GM19395 (cell line): Measurements from ENCODE around the gene TMEM120A.
A peak's percentile ranks its signal among the peaks of the same experiment; 100 is the strongest.
"Not testable (repeated sequence)": the region's sequence is repeated elsewhere in the genome, so short reads cannot be mapped to it uniquely, and the experiment has no call there.

Experiments
- ATAC-seq: cut with Tn5 transposase; IDR thresholded peaks from one replicate; pipeline ENCODE4 v1.9.1; 2021; ENCODE audit warnings: mild to moderate bottlenecking, moderate library complexity; ENCODE audit not compliant: unreplicated experiment

Gene TMEM120A

DNA sequence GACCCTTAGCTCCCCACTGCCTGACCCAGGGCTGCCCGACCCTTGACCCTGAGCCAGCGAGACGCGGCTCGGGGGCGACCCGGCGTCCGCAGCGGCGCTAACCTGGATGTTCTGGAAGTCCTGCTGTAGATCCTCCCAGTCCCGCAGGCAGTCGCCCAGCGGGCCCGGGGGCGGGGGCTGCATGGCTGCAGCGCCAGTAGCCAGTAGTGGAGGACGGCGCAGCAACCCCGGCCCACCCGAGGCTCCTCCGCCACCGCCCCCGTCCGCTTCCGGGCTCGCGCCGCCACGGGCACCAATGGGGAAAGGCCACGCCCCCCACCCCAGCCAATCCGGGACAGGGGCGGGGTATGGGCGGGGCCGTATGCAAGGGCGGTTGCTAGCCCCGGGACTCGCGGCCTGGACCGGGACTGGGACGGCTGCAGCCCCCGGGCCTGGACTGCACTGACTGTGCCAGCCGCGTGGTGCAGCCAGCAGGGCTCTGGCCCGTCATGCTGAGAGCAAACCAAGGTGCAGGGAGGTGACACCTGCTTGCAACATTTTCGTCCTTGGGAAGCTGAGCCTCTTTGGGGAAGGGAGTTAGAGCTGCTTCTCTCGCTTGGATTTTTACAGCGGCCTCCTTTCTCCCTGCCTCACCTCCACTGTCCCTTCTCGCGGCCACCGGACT lies at the start of gene TMEM120A:
TMEM120A (minus strand) TSS at position 208 of the 664 bp plus-strand sequence; CDS start at position 183, 25 bp downstream.
- peak; percentile 92 for ATAC-seq

DNA sequence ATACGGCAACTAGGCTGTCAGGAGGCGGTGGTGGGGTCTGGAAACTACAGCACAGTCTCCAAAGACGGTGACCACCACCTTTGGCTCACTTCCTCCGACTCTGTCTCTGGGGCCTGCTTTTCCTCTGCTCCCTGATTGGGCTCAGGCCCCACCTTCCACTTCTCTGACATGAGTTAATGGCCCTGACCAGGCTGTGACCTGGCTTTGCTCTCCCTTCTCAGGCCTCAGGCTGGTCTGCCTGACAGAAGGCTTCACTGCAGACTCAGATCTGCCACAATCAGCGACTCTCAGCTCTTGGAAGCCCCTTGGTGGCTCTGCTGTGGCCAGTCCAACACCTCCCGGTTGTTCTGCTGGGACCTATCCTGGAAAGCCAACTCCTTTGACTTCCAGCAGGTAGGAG lies 45.7 kb upstream of the TMEM120A start:
- no peak for ATAC-seq

DNA sequence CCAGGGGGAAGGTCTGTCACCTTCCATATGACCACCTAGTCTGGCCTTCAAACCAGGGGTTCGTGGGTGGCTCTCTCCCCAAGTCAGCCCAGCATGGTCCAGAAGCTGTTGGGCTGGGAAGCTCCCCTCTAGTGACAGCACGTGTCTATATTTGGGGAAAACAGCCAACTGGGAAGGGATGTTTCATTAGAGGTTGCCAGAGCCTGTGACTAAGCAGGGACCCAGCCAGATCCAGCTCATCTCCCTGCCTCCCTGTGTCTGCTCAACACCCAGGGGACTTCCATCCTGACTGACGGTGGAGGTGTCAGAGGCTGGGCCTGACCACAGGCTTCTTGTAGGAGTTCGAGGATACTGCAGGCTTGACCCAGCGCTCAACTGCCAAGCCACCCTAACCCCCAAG lies 42.9 kb upstream of the TMEM120A start:
- ATAC-seq, result no peak

DNA sequence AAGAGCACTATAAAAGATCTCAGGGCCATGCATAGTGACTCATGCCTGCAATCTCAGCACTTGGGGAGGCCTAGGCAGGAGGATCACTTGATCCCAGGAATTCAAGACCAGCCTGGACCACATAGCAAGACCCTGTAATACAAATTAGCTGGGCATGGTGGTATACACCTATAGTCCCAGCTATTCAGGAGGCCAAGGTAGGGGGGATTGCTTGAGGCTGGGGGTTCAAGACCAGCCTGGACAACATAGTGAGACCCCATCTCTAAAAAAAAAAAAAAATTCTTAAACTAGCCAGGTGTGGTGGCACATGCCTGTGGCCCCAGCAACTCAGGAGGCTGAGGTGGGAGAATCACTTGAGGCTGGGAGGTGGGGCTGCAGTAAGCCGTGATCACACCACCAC lies 37.6 kb upstream of the TMEM120A start:
- ATAC-seq, result no peak

DNA sequence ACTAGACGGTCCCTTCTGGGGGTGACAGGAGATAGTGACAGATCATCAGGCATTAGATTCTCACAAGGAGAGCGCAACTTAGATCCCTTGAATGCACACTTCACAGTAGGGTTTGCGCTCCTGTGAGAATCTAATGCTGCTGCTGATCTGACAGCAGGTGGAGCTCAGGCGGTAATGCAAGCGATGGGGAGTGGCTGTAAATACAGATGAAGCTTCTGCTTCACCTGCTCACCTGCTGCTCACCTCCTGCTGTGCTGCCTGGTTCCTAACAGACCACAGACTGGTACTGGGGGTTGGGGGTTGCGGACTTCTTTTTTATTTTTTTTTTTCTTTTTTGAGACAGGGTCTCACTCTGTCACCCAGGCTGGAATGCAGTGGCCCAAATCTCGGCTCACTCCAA lies 35.3 kb upstream of the TMEM120A start:
- not testable (repeated sequence) for ATAC-seq

DNA sequence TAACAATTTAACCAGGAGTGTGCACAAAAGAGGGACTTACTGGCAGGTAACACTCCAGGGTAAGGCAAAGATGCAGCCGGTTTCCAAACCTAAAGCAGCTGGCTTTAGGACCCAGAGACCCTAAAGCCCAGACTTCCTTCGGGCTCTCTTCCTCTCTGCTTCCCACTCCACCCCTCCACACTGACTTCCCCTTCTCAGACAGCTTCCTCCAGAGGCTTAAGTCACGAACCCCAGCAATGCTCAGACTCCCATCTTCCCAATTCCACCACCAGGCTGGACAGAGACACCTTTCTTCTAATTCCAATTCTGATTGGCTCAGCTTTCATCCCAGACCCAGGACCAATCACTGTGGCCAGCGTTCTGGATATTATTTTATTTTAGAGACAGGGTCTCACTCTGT lies 28.6 kb upstream of the TMEM120A start:
- ATAC-seq, result no peak

DNA sequence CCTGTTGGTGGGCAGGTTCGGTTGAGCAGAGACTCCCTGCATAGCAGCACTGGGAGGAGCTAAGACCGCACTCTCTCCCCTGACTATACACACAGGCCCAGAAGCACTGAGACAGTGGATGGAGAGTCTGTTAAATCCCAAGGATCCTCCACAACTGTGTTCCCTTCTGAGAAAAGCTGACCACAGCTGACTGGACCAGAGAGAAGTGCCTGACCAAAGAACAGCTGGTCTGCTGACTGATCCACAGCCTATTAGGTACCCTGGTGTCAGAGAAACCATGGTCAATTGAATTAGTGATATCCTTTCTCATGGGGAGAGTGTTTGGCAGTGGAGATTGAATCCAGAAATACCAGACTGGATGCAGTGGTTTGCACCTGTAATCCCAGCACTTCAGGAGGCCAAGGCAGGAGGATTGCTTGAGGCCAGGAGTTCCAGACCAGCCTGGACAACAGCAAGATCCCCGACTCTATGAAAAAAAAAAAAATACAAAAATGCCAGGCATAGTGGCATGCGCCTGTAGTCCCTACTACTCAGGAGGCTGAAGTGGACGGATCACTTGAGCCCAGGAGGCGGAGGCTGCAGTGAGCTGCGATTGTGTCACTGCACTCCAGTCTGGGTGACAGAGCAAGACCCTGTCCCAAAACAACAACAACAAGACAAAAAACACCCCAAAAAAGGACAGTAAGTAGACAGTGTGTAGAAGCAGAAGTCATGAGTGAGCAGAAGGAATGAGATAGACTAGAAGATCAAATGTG lies 27.8 kb upstream of the TMEM120A start:
- no peak for ATAC-seq

DNA sequence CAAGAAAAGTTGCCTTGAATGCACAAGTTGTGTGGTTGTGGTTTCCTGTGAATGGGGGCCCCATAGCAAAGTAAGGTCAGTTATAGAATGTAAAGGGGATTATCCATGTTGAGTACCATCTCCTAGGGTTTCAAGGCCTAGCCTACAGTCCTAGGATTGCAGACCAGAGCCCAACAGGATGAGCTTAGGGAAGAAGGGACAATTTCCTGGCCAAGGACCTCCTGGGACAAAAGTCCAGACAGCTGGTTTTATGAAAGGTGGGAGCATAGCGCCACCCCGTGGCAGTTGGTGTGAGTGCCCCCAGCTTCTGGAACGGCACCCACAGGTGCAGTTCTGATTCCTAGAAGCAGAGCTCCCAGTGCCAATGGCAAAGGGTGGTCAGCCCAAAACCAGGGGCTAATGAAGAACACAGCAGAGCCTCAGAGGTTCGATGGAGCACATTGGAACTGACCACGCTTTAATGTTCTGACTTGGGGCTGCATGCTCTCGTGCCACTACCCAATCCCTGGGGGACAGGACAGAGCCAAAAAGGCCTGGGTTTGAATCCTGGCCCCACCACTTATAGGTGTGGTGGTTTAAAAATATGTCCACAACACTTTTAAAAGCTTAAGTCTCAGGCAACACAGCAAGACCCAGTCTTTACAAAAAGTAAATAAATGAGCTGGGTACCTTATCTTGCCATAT lies 25.8 kb upstream of the TMEM120A start:
- ATAC-seq, result no peak

DNA sequence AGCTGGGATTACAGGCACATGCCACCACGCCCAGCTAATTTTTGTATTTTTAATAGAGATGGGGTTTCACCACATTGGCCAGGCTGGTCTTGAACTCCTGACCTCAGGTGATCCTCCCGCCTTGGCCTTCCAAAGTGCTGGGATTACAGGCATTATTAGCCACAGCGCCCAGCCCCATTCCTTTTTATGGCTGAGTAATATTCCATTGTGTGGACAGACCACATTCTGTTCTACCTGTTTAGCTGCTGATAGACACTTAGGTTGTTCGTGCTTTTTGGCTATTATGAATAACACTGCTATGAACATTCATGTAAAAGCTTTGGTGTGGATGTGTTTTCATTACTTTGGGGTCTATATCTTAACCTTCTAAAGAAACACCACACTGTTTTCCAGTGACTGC lies 24.1 kb upstream of the TMEM120A start:
- ATAC-seq, result not testable (repeated sequence)

DNA sequence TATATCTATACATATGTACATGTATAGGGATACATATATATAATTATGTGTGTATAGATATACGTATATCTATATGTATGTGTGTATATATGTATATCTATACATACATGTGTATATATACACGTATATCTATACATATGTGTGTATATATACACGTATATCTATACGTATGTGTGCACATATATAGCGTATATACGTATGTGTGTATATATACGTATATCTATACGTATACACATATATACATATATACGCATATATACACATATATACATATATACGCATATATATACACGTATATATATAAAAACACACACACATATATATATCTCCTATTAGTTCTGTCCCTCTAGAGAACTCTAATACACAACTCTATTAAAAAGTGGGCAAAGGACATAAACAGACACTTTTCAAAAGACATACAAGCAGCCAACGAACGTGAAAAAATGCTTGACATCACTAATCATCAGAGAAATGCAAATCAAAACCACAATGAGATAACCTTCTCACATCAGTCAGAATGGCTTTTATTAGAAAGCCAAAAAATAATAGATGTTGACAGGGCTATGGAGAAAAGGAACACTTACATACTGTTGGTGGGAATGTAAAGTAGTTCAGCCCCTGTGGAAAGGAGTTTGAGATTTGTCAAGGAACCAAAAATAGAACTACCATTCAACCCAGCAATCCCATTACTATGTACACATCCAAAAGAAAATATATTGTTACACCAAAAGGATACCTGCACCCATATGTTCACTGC lies 22.0 kb upstream of the TMEM120A start:
- no peak for ATAC-seq

DNA sequence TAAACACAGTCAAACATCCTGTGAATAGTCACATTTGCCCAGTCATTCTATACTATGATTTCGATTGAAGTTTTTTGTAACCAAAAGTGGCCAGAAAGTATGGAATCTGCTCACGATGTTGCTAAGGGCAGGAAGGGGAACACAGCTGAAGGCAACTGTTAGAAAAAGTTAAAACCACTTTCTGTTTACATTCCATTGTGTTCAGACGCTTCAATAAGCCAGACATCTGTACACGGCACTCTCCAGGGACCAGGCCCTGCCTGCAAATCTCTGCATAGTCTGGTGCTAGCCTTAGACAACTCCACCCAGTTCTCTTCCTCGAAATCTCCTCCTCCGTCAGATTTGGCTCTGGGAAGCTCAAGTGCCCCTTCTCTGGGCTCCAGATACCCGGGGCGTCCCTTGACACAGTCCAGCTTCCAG lies 17.1 kb upstream of the TMEM120A start:
- no peak for ATAC-seq

DNA sequence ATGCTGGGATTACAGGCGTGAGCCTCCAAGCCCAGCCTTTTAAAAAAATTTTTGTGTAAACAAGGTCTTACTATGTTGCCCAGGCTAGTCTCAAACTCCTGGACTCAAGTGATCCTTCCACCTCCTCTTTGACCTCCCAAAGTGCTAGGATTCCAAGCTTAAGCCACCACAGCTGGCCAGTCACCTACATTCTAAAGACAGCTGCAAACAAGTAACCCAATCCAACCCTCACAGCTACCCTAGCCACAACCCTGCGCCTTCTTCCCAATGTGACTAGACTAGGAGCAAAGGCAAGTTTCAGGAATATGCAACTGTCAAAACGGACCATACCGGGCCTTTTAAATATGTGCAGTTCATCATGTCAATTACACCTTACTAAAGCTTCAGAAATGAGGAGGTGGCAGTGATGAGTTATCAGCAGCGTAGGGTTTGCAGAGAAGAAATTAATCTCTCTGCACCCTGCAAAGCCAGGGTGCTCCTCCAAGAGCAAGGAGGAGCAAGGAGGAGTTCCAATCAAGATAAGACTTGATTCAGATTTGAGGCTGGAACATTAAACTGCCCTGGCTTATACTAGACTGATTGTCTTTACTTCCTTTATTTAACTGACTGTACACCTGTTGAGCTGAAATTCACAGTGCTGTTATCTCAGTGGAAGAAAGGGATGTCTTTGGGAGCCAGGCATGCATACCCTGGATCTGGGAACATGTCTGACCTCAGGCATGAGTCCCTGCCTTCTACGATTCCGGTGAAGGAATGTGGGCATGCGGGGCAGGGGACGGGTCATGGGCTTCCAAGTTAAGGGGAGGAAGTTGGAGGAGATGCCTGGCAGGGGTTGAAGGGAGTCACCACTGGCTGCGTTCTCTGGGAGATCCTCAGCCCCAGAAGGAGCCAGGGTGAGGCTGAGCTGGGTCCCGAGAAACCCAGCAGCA lies 15.5 kb upstream of the TMEM120A start:
- ATAC-seq, result no peak

DNA sequence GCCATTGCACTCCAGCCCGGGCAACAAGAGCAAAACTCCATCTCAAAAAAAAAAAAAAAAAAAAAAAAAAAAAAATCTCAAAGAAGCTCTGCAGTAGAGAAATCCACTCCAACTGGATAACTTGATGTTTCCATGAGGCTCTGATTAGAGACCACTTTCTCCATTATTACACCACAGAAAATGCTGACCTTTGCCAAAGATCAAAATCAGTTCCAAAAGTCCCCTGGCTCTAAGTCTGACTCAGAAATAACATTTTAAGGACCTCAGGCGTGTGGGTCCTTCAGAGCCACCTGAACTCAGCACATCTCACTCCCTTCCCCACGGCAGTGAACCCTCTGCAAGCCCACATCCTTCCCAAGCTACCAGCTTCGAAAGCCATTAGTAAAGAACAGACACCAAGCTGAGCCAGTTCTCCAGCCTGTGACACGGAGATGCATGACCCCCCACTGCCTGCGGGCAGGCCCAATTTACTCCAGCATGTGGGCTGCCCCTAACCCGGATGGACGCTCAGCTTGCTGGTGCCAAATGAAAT lies 13.8 kb upstream of the TMEM120A start:
- no peak for ATAC-seq

DNA sequence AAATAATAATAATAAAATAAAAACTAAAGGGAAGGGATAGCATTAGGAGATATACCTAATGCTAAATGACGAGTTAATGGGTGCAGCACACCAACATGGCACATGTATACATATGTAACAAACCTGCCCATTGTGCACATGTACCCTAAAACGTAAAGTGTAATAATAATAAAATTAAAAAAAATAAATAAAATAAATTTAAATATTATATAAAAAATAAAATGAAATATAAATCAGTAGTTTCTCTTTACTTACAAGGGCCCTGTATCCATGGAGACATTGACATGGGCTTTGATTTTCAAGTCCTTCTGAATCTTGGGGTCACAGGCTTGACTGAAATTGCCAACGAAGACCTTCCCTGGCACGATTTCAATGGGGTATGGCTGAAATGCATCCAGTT lies 10.6 kb upstream of the TMEM120A start:
- ATAC-seq, result not testable (repeated sequence)

DNA sequence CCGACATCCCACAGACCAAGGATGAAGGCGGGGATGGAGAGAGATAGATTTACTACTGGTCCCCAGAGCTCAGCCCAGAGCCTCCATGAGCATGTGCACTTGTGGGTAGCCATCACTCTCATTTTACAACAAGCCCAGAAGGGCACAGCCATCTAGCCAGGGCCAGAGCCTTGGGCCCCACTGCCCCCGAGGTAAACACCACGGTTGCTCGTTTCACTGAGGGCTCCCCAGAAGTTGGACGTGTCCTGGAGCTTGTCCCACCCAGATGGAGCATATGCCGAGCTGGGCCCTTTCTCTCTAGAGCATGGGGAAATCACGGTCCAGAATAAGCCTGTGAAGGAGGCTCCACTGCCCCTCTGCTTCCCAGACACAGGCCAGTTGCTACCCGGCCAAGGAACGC lies 9.0 kb upstream of the TMEM120A start:
- no peak for ATAC-seq

DNA sequence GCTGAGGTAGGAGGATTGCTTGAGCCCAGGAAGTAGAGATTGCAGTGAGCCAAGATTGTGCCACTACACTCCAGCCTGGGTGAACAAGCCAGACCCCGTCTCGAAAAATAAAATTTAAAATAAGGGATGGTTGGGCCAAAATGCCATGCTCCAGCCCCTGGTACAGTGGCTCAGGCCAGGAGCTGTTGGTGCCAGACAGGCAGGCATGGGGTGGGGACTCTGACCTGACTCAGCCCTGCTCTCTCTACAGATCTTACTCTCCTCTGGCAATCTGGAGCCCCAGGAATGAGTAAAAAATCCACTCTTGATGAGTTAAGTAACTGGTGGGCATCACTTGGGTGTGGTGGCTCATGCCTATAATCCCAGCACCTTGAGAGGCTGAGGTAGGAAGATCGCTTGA lies 8.4 kb upstream of the TMEM120A start:
- ATAC-seq, result no peak

DNA sequence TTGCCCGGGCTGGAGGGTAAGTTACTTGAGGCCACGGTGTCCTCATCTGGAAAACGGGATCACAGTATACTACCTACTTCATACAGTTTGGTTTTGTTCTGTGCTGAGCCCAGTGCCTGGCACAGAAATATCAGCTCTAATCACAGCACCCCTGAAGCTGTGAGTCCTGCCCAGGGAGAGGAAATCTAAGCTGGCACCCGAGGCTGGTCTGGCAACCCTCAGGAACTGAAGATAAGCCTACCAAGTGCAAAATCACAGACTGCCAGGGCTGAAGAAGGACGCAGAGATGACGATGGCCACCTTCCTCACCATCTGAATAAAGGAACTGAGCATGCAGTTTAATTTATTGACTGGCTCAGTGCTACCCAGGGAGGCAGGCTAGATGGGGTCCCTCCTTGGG lies 7.7 kb upstream of the TMEM120A start:
- no peak for ATAC-seq

DNA sequence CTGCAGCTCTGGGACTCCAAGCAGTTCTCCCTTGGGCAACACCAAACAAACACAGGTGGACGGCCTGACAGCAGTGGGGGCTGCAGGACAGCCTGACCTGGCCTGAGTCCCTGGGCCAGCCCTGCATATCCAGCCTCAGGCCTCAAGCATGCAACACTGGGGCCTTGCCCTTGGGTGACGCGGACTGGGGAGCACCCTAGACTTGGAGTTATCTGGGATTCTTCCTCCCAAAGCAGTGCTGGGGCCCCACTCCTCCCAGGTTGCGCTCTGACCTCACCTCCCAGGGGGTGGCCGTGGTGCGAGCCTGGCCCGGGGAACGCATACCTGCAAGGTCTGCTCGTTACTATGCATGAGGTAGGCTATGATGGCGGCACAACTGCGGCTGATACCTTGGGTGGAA lies 6.2 kb upstream of the TMEM120A start:
- ATAC-seq, result no peak

DNA sequence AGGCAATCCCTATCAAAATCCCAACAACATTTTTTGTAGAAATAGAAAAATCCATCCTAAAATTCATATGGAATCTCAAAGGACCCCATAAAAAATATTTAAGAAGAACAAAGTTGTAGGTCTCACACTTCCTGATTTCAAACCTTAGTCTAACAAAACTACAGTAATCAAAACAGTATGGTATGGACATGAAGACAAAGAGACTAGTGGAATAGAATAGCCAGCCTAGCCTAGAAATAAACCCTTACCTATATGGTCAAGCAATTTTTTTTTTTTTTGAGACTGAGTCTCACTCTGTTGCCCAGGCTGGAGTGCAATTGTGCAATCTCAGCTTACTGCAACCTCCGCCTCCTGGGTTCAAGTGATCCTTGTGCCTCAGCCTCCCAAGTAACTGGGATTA lies 3.6 kb upstream of the TMEM120A start:
- no peak for ATAC-seq

DNA sequence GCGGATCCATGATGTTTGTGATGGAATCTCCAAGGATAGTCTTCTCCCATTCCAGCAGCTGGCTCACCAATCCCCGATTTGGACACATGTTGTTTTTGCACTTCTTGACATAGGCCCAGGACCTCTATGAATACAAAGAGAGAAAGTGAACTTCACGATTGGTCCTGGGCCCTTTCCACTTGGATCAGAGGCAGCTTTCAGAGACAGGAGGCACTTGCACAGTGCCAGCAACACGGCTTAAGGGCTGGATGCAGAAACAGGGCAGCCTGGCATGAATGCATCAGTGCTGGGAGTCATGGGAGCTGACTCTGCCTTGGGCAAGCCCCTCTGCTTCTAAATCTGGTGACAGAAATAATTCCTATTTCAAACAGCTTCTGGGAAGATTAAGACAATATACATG lies 2.1 kb upstream of the TMEM120A start:
- ATAC-seq, result no peak
